NCI-H446 treated with DMSO at 0.1 percent for 48 hours (cell line): ENCODE data around the gene SEMA5A.

ENCODE experiments used
- DNase-seq: peaks from one replicate; lab custom pipeline; 2025; lab: John Stamatoyannopoulos, UW

The SEMA5A gene, protein sequence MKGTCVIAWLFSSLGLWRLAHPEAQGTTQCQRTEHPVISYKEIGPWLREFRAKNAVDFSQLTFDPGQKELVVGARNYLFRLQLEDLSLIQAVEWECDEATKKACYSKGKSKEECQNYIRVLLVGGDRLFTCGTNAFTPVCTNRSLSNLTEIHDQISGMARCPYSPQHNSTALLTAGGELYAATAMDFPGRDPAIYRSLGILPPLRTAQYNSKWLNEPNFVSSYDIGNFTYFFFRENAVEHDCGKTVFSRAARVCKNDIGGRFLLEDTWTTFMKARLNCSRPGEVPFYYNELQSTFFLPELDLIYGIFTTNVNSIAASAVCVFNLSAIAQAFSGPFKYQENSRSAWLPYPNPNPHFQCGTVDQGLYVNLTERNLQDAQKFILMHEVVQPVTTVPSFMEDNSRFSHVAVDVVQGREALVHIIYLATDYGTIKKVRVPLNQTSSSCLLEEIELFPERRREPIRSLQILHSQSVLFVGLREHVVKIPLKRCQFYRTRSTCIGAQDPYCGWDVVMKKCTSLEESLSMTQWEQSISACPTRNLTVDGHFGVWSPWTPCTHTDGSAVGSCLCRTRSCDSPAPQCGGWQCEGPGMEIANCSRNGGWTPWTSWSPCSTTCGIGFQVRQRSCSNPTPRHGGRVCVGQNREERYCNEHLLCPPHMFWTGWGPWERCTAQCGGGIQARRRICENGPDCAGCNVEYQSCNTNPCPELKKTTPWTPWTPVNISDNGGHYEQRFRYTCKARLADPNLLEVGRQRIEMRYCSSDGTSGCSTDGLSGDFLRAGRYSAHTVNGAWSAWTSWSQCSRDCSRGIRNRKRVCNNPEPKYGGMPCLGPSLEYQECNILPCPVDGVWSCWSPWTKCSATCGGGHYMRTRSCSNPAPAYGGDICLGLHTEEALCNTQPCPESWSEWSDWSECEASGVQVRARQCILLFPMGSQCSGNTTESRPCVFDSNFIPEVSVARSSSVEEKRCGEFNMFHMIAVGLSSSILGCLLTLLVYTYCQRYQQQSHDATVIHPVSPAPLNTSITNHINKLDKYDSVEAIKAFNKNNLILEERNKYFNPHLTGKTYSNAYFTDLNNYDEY

DNA sequence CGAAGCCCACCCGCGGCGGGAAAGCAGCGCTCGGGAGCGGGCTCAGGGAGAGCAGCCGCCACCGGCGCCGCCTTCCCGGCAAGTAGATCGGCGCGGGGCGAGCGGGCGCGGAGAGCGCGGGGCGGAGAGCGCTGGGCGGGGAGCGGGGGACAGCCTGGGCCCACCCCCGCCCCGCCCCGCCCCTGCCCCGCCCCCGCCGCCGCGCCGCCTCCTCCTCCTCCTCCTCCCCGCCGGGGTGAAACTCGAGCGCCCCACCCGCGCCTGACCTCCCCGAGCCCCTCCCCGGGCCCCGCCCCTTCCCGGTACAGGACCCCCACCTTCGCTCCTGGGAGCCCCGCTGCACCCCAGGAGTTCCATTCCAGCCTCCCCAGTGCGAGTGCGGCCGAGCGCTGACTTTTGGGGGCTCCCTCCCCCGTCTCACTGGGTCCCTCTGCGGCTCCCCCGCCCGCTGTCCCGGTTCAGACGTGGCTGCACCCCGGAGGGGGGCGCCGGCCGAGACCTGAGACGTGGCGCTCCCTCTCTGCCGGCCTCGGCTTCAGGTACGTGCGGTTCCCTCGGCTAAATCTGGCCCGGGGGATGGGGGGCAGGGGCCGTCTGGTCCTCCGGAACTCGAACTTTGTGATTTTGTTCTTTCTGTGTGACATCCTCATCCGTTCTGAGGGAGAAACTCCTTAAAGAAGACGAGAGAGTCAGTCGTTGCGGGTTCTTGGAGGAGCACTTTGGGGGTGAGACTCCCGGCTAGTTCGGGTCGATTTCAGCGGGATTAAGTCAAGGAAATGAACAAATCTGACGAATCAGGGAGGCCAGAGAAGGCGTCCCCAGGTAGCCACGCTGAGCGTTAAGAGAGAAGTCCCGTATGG lies at the start of gene SEMA5A:
Gene SEMA5A, minus strand, starts transcription at position 84 of the 860 bp plus-strand sequence. CDS start 166,129 bp downstream, outside the sequence.
- no peak for DNase-seq

DNA sequence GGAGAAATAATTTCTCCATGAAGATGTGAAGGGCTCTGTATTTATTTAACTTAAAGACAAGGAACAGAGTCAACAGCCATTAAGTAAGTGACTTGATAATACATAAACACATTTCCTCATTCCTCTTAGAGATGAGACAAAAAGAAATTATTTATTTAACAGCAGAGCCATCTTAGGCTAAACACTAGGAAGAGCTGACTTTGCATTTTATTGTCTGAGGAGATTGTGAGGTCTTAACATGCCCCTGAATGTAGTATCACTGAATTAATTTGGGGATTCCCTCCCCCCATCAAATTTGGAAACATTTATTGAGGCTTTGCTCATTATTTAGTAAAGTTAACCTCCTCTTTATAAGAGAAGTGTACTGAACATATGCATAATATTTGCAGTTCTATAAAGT lies 49.0 kb upstream of the SEMA5A start:
- DNase-seq, result no peak

DNA sequence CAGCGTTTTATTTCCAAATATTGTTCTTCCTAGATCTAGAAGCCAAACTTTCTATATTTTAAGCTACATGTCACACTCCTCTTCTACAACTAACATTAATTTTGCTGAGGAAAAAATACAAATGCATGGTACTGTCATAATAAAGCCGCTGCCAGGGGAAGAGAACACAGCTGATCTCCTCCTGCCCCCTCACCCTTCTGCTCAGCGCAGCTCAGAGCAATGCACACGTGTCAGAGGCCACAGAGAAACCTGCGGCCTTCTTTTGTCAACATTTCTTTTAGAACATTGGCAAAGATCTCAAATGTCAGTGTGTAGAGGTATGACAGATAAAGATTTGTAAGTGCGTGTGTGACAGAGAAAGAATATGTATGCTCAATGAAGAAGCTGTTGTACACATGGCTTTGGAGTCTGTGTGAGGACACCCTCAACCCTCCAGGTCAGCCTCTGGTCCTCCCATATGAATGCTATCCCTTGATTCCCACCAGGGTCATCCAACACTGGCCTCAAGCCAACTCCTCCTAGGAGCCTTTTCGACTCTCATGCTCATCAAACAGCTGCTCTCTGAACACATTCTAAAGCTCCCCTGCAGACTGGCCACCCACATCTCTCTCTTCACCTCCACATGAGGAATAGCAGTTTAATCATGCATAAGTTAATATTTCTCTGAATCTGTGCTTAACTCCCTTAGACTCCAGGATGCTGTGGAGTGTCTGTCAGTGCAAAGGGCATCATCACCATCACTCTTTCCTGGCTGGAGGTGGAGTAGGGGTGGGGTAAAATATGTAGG lies 43.4 kb upstream of the SEMA5A start:
- DNase-seq, result no peak

DNA sequence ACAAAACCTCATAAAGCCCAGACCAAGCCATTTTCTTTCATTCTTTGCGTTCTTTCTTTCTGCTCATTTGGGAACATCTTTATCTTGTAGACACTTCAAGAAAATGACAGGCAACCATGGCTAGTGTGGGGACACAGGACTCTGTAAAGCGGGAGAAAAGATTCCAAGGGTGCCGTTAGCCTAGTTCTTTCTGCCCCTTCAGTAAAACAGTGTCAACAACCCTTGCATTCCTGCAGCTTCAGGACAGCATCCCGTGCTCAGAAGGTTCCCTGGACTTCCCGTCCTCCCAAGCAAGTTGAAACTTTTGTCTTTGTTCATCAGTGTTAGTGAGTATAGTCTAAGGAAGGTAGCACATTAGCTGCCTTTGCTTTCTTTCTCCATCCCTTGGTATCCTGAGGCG lies 42.4 kb upstream of the SEMA5A start:
- no peak for DNase-seq

DNA sequence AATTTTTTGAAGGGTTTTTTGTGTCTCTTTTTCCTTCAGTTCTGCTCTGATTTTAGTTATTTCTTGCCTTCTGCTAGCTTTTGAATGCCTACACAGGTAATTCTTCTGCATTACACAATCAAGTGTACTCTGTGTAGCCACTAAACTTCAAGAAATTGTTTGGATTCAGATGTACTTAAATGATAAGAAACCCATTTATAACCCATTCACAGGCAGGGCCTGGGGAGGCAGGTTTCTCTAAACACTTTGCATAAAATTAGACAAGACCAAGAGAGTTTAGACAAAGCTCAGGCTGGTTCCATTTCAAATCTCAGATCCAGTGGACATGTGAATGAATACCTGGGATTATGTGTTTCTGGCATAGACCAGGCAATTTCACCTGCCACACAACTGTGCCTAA lies 41.3 kb upstream of the SEMA5A start:
- DNase-seq, result no peak

DNA sequence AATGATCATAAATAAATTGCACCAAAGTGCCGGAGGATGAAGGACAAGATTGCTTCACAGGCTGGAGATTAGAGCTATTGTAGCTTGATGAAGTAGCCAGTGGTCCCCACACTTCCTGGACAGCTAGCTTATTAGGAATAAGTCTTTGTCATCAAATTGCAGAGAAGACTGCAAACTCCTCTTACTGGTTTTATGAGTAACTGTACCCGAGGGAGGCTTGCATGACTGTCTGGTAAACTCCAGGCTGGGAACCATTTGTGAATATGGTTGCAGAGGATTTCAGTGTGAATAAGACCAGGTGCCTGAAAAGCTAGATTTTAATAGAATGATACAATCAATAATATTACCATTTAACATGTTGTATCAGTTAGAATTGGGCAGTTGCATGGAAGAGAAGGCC lies 36.5 kb upstream of the SEMA5A start:
- DNase-seq, result no peak

DNA sequence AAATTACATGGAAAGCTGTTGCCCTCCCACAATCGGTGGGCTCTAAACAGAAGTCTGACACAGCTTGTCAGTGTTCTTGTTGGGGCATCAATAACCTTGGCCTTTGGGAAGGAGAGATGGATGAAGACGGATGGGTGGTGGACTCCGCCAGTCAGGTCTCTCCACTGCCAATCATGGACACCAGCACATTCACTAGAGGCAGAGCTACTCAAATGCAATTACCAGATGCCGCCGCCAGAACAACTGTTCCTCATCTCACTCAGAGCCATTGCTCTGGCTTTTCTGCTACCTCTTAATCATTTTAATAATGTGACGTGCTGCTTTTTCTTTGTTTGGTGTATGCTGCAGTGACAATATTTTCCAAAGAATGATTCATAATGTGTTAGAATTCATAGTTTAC lies 27.9 kb upstream of the SEMA5A start:
- no peak for DNase-seq

DNA sequence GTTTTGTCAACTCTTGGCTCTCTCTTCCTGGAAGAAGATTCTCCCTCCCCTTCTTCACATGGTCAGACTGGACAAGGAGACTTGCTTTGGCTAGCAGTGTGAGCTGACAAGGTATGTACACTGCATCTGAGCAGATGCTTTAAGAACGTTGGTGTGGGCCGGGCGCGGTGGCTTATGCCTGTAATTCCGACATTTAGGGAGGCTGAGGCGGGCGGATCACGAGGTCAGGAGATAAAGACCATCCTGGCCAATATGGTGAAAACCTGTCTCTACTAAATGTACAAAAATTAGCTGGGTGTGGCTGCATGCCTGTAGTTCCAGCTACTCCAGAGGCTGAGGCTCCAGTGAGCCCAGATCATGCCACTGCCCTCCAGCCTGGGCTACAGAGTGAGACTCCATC lies 26.4 kb upstream of the SEMA5A start:
- no peak for DNase-seq

DNA sequence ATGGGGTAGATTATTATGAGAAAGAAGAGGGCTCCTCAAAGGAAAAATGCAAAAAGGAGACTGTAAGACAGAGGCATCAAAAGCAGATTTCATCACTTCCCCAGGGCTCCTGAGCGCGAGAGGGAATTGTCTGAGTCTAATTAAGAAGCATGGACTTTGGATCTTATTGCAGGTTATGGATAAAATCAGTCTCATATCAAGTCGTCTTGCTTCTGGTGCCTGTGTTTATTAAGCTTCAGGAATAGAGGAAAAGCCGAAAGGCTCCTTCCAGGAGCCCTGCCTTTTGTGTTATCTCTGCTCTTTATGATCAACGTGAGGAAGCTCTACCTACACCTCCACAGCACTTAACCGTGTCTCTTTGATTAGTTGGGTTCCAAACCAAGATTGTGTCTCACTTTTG lies 25.0 kb upstream of the SEMA5A start:
- DNase-seq, result no peak

DNA sequence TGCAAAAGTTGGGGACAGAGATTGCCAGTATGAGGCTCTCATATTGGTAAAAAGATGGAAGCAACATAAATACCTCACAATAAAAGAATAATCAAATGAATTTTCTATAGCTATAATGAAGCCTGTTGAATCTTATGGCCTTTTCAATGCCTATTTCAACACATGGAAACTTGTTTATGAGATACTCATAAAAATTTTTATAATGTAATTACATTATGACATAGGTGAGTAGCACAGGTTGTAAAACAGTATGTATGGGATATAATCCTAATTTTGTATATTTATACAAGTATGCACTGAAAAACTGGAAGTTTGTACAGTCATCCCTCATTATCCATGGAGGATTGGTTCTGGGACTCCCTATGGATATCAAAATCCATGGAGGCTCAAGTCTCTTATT lies 21.2 kb upstream of the SEMA5A start:
- no peak for DNase-seq

DNA sequence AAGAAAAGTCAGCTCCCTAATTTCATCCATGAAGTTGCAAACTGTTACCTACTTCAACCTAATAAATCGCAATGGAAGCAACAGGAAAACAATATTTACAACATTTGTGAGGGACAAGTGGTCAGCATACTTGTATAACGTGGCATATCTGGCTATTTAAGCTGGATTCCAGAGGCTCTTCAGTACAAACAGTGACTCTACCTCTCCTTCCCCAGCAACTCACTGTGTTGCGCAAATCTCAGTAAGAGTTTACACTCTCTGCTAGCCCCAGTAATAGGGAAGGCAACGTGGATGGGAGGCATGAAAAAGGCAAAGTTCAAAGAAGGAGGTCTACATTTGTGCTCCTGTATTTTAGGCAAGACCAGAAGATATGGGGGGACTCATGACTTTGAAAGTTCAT lies 18.9 kb upstream of the SEMA5A start:
- no peak for DNase-seq

DNA sequence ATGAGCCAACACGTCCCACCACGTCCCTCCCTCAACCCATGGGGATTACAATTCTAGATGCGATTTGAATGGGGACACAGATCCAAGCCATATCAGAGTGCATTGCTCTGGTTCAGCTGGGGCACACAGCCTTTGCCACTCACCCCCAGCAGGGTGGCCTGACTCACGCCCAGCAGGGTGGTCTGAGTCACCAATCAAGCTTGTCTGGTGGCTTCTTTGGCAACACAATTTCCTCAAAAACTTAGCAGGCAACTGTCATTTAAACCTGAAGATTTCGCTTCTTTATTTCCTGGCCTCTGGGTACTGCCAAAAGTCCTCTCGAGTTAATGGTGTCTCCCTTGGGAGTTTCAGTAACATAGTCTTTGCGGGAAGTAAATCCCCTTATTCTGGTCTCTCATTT lies 16.3 kb upstream of the SEMA5A start:
- no peak for DNase-seq

DNA sequence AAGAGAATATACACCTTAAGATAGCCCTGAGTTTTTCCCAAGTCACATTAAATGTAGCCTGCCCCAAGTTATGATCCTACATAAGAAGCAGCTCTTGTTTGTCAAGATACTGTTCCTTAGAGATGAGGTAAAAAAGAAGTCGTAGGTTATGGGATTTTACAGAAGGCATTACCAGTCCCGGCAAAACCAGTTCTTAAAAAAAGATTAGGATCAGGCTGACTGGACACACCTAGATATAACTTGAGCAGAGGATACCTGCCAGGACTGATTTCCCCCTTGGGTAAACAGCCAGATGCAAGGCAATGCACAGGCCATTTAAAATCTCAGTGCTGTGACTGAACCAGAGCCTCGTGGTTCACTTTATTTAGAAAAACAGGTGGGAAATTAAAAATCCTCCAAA lies 14.1 kb upstream of the SEMA5A start:
- no peak for DNase-seq

DNA sequence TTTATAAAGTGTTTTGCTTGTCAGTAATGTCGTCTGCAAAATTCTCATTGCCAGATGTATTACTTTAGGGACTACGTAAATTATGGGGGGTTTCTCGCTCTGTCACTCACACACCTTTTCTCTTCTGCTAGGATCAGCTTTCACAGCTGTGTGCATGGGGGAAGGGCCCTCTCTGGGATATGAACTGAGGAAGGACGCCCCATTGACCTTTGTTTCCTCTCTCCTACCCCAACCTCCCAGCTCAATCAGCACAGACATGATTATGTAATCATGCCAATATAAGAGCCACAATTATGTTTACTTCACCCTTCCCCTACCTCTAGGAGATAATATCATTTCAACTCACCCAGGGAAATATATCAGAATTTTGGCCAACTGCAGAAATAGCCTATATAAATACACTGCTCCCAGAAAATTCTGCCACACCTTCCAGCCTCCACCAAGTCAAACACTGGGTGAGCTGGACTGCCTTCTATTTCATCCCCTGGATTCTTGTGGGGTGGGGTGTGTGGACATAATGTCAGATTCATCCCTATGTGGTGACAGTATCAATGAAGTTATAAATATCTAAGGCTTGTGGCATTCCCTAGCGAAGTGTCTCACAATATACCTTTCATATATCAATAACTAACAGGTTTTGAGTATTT lies 12.6 kb upstream of the SEMA5A start:
- no peak for DNase-seq

DNA sequence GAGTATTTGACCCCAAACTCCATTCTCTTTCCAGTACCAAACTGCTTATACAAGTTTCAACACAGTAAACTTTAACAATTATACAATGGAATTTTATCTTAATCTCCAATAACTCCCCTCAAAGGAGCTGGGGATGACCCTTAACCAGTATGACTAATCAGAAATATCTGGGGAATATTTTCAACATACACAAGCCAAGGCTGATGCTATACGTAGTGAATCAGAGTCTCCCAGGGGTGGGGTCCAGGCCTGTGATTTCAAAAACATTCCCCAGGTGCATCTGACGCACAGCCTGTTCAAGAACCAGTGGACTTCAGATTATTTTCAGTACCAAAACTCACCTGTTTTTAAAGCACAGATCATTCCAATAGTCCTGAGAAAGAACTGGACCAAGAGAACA lies 11.8 kb upstream of the SEMA5A start:
- DNase-seq, result no peak

DNA sequence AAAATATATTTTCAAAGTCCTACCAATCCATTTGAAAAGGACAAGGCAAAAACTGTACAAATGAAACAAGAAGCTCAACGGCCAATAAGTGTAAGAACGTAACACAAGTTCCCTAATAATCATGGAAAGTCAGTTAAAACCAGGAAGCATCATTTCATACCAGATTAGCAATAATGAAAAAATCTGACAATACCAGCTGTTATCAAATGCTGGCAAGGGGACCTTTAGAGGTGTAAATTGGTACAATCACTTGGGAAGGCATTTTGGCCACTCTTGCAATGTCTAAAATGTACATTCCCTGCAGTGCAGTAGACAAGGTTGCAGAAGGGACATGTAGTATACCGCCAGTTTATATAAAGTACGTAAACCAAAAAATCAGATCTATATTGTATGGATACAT lies 10.1 kb upstream of the SEMA5A start:
- DNase-seq, result no peak

DNA sequence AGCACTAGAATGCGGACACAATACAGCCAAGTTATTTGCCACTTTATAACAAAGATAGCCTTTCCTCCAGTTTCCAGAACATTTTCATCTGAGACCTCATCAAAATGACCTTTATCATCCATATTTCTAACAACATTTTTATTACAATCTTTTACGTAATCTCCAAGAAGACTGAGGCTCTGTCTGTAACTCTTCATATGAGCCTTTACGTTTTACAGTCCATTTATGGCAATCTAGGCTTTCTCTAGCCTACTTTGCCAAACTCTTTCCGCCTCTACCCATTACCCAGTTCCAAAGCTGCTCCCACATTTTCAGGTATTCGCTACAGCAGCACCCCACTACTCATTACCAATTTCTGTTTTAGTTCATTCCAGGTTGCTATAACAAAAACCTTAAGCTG lies 8.2 kb upstream of the SEMA5A start:
- DNase-seq, result no peak

DNA sequence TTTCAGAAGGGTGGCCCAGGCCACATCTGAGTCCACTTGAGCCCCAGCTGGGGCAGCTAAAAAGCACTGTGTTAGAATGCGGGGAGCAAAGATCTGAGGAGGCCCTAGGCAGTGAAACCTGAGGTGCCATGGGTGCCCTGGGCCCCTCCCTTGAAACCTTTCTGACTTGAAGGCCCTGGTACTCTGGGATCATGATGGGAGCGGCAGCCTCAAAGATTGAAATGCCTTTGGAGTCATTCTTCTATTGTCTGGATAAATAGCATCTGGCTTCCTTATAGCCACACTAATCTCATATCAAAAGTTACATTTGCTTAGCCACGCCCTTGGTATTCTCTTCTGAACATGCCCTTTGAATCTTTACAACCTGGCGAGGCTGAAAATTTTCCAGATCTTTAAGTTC lies 7.7 kb upstream of the SEMA5A start:
- DNase-seq, result no peak

DNA sequence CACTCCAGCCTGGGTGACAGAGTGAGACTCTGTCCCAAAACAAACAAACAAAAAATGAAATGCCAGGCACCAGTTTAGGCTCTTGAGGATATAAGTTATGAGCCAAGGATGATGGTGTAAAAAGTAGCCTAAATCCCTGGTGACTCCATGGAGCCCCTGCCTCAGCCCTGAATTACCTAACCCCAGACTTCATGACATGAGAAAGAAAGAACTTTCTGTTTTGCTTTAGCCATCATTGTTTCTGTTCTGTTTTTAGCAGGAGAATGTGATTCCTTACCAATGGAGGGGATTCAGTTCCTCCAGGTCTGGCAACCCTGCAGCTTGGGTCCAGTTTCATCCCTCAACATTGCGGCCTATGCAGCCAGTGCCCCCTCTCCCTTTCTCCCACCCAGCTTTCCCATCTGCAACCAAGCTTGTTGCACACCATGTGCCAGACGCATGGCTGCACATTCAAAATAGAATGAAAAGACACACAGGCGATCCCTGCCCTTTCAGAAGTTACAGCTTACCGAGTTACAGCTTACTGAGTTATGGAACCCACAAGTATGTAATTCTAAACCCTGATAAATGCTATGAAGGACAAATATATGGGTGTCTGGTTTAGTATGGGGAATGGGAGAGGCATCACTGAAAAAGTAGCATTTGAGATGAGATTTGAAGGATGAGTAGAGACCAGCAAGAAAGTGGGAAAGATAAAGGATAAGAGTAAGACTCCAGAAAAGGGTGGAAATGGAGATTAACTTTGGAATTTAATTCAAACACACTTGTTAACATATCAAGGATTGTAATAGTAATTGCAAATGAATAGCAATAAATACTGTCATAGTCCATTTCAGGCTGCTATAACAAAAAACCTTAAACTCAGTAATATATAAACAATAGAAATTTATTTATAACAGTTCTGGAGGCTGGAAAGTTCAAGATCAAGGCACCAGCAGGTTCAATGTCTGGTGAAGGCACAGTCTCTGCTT lies 6.0 kb upstream of the SEMA5A start:
- no peak for DNase-seq
